SK-N-SH treated with all-trans-retinoic acid at 6 μM for 48 hours (cell line): Measurements from ENCODE around the gene RFWD3.

Experiments
- ARNTL ChIP-seq: fragments of 450-650 bp; formaldehyde crosslinking; IDR thresholded peaks from 2 replicates; pipeline ENCODE4 v1.5.0; 2020; ENCODE audit warnings: low read depth, mild to moderate bottlenecking, moderate library complexity, borderline replicate concordance
- ESRRG ChIP-seq: fragments of 250-450 bp; sonication (Bioruptor Pico); IDR thresholded peaks from 2 replicates; pipeline ENCODE4 v1.6.1; 2021; ENCODE audit warnings: mild to moderate bottlenecking
- PPARA ChIP-seq: fragments of 250-450 bp; sonication (Bioruptor Pico); IDR thresholded peaks from 2 replicates; pipeline ENCODE4 v1.5.0; 2020; ENCODE audit warnings: mild to moderate bottlenecking, borderline replicate concordance
- TCF4 ChIP-seq: fragments of 250-450 bp; sonication (Bioruptor Pico); IDR thresholded peaks from 2 replicates; pipeline ENCODE4 v1.8.0; 2021; ENCODE audit warnings: mild to moderate bottlenecking, moderate library complexity, borderline replicate concordance
- TOX ChIP-seq: fragments of 250-450 bp; sonication (Bioruptor Pico); IDR thresholded peaks from 2 replicates; pipeline ENCODE4 v1.8.0; 2021; ENCODE audit warnings: mild to moderate bottlenecking, moderate library complexity, borderline replicate concordance
- ZFP30 ChIP-seq: fragments of 450-650 bp; formaldehyde crosslinking; IDR thresholded peaks from 2 replicates; pipeline ENCODE4 v1.5.0; 2022; ENCODE audit warnings: mild to moderate bottlenecking, moderate library complexity
- ZNF565 ChIP-seq: fragments of 450-650 bp; formaldehyde crosslinking; conservative IDR thresholded peaks from 2 replicates; pipeline ENCODE4 v1.5.0; 2020; ENCODE audit warnings: low read depth, mild to moderate bottlenecking, moderate library complexity

GRCh38 chr16:74649839-74650504 is 16.7 kb downstream of the RFWD3 start:
- TF ChIP-seq TOX (CRISPR knock-in tag): no peak
- no peak for TF ChIP-seq TCF4 (CRISPR knock-in tag)
- no peak for TF ChIP-seq ZFP30
- no peak for TF ChIP-seq PPARA
- no peak for TF ChIP-seq ZNF565 (CRISPR knock-in tag)
- no peak for TF ChIP-seq ESRRG
- no peak for TF ChIP-seq ARNTL (CRISPR knock-in tag)
